ENCODE measurements around the gene TXK.
A peak's percentile ranks its signal among the peaks of the same experiment; 100 is the strongest.

Gene TXK

DNA sequence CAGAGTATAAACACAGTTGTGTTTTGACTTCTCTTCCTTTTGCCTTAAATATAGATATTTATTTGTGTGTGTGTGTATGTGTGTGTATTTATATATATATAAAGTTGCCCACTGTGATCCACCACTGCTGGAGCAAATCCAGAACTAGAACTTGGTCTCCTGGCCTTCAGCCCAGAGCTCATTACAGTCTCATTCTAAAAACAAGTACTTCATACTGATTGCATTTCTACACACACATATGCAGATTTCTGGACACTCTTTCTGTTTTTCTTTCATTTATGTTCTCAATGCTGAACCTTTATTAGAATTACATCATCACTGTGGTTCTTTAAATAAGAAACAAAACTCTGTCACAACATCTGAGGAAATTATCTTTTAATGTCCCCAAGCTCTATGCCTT lies 381 bp downstream of the TXK start:
- DNase-seq = no peak

DNA sequence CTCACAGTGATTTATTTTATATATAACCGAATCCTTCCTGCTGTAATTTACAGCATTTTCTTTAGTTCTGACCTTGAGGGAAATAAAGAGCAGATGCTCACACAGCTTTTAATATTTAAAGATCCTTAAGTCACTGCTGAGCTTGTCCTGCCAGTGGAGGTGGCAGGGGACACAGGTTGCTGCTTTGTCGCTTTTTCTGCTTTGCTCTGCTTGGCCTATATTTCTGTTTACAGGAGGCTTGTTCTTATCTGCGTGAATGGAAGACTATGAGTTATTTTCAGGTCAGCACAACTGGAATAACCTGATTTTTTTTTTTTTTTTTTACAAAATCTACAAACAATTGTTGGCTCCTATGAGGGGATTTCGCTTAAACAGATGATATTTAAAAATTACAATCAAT lies 2.3 kb downstream of the TXK start:
- no peak for DNase-seq

DNA sequence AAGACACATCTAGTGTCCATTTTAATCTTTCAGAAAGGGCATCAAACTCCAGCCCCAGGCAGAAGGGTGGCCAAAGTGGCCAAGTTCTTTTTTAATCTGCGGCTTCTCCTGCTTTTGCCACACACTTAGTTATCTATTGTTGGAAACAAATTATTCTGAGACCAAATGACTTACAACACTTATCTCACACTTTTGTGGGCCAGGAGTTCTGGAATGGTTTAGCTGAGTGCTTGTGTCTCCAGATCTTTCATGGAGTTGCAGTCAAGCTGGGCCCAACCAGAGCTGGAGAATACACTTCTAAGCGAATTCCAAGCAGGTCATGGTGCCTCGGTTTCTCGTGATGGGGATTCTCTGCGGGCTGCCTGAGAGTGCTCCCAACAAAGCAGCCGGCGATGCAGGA lies 4.0 kb downstream of the TXK start:
- no peak for DNase-seq

DNA sequence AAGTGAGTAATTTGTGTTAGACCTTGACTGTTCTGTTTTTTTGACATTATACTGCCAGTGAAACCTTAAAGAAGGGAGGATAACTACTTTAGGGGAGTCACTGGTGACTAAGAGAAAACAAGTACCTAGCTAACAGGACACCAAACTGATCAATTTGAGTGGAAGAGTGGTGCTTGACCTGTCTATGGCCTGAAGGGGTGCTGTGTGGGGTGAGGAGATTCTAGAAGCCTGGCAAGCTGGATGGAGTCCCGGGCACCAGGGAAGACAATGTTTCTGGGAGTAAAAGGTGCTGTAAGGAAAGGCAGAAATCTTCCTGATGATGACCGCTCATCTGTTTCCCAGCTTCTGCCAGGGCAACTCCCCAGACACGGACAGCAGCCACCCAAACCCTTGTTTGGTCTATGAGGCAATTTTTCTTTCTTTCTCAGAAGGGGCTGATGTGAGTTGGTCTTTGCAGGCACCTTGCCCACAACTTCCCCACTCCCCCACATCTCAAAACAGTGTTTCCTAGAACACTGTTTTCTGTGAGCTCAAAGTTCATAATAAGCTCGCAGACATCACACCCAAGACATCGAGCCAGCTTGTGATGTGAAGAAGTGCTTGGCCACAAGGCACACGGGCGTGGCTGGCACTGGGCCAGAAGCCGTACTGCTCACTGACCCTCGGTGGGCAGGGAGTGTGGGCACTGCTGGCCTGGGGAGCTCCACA lies 4.6 kb downstream of the TXK start:
- DNase-seq = peak; percentile 41

DNA sequence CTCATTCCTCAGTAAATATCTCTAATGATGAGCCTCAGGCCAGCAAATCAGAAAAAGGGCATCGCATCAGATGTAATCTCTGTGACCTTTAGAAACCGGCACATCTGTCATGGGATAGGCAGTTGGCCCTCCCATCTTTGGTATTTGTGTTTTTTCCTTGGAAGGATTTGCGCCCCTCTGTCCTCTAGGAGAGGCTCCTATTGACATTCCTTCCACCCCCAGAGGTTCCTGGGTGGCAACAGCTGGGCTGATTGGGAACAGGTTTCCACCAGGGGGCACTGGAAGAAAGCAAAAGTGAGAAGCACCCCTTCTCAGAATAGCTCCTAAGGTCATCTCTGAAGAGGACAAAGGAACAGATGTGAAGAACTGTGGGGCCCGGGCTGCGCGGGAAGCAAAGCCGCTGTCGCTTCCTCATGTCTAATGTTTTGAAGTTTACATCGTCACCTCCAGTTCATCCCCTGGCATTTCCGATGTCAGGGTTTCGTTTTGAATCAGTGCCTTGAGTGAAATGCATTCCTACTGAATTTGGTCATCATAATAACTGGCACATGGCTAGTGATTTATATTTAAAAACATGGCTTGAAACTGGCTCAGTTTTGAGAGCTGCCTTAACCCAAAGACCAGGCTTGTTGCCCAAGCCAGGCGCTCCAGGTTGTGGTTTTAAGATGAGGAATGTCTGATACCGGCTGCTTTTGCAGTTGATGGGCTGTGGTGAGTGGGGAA lies 6.2 kb downstream of the TXK start:
- peak; percentile 75 for DNase-seq

DNA sequence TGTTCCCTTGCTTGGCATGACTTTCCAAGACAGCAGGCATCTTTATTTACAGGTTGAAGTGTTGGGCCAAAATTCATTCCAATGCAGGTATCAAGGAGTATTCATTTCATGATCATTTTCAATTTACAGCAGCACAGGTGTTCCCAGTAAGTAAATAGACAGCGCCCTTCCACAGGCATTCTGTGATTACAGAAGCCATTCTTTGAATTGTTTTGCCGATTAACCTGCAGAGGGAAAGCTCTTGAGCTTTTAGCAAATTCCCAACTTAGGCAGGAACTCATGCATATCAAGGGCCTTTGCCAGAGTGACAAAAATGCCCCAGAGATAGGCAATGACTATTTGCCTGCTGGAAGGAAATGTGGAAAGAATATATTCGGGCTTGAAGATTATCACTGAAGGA lies 6.8 kb downstream of the TXK start:
- DNase-seq = no peak

DNA sequence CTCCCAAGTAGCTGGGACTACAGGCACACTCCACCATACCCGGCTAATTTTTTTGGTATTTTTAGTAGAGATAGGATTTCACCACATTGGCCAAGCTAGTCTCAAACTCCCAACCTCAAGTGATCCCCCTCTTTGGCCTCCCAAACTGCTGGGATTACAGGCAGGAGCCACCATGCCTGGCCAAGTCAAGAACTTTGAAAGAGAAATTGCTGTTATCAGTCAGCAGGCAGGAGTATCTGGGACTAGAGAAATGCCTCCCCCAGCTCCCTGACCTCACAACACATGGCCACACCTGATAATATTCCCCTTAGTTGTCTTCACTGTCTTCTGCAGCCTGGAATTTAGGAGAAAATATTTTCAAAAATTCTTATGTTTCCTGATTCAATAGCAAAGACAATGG lies 7.4 kb downstream of the TXK start:
- no peak for DNase-seq

DNA sequence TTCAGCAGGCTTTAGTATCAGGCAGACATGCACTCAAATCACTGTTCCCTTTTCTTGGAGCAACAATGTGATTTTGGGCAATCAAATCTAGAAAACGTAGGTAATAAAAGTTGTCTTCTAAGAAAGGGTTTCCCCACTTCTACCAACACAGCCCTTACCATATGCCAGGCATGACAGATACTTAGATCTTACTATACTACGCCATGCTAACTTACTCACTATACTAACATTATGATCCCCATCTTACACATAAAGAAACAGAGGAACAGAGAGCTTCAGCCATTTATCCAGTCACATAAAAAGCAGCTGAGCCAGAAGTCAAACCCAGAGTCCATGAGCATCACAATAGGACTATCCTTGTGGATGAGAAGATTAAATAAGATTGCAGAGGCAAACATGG lies 9.2 kb downstream of the TXK start:
- DNase-seq = no peak

DNA sequence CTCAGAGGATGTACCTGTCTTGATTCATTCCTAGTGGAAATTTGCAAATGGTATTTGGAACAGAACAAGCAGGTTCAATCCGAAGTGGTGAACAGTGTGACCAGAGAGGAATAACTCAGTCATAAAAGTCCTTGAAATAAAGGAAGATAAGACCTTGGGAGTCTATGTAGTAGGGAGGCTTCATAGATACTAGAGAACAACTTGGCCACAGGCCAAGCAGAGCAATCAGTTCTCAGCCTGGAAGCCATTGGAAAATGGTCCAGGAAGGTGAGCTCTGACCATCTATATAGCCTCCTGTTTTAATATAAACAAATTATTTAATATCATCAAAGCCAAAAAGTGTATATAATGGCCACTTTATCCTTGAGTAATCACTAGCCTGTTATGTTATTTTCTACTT lies 11.3 kb downstream of the TXK start:
- DNase-seq = no peak

DNA sequence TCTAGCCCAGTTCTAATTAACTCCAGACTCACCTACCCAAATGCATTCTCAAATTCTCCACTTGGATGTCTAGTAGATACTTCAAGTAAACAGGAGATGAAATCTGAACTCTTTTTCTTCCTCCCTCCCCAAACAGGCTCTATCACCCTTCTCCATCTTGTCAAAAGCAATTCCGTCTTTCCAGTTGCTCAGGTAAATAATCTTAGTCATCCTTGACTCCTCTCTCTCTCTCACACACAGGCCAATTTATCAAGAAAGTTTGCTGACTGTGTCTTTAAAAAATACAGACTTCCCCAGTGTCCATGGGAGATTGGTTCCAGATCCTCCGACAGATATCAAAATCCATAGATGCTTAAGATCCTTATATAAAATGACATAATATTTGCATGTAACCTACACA lies 12.9 kb downstream of the TXK start:
- no peak for DNase-seq

DNA sequence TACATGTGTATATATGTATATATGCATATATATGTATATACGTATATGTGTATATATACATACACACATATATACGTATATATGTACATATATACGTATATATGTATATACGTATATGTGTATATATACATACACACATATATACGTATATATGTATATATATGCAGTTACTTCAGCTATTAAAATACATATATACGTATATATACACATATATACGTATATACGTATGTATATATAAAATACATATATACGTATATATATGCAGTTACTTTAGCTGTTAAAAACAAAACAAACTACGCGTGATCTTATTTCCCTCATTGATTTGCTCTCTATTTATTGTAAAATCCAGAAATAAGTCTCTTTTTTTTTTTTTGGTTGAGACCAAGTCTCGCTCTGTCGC lies 13.9 kb downstream of the TXK start:
- no peak for DNase-seq

DNA sequence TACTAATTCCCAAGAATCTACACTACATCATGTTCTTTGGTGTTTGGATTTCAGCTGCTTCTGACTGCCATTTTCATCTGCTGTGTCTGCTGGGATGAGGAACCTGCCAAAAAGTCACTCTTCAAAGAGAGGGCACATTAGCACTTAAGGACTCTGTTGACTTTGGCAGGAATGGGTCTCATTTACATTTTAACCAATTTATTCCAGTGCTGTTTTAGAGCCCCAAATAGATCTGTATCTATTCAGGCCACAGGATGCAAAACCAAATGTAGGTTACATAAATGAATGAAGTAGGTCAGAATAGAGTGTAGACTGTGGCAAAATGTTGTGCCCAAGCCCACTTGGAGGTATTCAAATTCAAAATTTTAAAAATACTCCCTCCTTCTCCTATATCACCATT lies 14.4 kb downstream of the TXK start:
- no peak for DNase-seq

DNA sequence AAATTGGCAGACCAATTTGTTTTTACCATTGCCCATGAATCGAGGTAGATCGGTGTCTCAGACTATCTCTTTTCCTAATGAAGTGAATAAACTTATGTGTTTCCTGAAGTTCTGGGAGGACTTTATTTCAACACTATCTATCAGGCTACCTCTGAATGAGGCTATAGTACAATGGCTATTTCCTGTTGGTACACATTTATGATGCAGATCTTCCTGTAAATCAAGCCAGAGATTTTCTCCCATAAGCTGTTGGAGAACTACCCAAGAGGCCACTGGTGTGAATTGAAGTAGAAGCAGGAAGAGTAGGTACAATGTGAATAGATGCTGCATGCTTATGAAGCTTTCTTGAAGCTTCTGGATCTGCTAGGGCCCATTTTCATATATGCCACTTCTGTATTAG lies 16.0 kb downstream of the TXK start:
- no peak for DNase-seq

DNA sequence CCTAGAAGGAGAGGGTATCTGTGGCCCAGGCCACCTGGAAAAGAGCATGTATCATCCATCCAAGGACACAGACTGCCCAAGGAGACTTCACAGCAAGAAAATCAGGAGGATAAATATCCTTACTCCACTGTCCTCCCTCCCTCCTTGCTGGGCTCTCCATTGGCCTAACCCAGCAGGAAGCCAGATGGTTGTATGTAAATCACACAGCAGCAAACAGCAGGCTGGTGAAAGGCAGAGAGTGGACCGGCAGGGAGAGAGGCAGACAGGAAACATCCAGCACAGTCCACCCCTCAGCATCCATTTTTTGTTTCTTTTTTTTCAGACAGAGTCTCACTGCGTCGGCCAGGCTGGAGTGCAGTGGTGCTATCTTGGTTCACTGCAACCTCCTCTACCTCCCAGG lies 17.5 kb downstream of the TXK start:
- no peak for DNase-seq

DNA sequence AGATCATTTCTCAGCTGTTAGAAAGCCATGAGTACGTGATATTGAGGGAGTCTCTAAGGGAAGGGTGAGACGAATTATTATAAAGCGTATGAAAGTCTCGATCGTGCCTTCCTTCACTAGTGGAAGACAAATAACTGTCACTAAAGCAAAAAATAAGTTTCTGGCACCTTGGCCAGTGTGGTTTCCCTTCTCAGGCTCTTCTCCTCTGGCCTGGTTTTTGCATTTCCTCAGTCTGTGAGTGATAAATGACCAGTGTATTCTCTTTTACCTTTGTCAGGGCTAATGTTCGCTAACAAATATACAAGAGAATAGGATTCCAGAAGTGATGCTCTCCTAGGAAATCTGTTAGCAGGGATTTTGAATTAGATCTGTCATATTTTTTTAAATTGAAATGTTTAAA lies 19.6 kb downstream of the TXK start:
- DNase-seq = no peak

DNA sequence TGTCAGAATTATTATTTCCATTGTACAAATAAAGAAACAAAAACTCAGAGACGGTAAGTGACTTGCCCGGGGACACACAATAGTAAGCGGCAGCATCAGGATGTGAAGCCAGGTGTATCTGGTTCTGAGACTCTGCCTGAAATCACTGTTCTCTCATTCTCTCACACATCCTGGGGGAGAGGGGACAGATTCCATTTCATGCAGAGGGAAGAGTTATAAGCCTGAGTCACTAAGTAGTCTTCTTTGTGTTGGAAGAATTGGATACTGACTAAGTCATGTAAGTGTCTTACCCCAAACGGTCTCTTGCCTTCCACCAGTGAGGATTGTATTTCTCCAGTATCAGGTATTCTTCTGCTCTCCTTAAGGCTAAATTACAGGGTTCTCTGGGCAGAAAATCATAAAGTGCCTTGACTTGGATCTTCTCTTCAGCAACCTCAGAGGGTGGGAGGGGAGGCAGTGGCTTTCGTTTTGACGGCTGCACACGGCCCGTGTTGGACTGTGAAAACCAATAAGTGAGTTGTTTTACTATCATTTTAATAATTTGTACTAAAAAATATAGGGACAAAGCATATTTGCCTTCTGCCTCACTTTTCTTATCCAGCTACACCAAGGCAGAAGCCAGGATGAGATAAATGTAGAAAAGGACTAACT lies 21.9 kb downstream of the TXK start:
- DNase-seq = peak; percentile 22

DNA sequence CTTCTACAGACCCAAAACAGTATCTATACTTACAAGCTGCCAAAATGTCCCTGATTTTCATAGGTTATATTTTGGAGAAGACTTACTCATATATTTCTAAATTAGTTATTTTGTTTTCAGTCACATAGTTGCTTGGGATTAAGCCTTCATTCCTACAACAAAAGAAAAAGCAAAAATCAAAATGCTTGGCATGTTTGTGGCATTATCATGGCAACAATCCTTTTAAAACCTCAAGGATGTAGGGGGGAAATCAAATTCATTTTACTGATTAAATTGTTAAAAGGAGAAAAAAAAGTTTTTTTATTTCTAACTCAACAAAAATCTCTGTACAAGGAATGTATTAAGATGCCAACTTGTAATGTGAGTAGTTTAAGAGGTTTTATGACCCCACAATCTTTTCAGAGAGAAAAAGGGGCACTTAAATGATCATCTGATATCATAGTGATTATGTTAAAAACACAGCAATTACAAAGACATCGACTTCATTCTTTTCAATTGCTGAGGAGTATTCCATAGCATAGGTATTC lies 23.5 kb downstream of the TXK start:
- no peak for DNase-seq

DNA sequence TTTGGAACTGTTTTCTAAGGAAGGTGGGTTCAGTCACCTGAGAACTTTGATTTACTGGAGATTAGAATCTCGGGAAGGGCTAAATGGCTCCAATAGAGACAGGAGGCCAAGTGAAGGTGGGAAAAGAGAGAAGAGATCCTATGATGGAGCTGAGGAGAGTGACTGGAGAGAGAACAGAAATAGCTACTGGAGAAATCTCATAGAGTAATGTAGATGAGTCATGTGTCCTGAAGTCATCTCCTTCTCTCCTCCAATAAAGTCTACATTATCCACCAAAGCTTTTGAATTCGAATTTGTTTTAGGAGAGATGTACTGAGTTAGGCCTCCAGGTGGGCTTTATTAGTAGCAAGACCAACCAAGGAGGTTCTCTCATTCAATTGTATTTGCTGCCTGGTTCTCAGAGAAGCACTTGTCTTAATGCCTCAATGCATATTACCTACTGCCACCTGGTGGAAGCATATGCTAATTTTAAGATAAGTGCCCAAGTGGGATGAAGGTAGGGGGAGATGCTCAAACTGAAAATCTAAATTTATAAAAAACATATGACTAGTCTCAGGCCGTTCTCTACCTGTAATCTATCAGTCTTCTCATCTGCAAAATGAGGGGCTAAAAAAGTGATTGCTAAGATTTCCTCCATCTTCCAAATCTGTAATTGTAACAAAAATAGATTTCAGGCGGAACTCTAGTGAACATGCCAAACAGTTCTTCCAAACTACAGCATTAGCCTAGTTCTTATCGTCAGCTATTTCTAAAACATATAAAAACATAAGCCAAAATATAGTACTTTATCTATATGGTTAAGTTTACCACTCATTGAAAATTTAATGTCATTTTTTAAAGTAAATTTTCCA lies 24.4 kb downstream of the TXK start:
- DNase-seq = peak; percentile 68

DNA sequence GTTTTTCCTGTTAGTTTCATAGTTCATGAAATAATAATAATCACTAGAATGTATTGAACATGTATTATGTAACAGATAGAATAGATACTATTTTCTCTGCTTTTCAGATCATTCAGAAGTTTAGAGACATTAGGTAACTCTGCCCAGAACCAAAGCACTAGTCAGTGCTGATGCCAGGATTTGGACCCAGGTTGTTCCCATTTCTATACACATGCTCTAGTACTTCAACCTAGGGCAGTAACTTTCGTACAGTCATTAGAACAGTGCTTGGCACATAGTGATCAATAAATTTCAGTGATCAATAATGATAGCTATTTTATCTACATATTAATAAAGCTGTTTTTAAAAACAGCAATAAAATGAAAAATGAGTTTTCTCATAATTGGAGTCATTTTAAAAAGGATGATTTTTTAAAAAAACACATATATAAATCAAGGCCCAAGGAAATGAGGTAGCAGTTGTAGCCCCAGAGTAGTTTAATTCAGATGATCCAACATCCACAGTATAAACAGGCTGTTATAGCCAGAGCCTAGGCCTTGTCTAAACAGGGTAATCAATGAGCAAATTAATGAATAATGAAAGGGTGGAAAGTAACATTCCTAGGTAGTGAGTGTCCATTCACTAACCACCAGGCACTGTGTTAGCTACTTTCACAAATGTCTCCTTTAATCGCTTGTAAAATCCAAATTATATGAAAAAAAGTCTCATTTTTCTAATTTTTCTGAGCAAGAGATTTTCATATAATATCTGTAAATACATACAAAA lies 25.6 kb downstream of the TXK start:
- DNase-seq = no peak

DNA sequence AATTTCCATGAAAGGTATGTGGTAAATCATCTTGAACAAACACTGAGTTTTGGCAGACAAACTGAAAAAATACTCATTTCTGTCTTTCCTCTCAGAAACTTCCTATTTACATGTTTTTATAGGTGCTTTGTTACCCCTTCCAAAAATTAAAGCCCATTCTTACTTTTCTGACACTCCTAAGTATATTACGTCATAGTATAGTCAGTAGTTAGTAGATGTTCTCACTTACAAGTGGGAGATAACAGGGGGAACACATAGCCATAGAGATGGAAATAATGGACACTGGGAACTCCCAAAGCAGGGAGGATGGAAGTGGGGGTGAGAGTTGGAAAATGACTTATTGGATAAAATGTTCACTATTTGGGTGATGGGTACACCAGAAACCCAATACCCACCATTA lies 28.8 kb downstream of the TXK start:
- no peak for DNase-seq

DNA sequence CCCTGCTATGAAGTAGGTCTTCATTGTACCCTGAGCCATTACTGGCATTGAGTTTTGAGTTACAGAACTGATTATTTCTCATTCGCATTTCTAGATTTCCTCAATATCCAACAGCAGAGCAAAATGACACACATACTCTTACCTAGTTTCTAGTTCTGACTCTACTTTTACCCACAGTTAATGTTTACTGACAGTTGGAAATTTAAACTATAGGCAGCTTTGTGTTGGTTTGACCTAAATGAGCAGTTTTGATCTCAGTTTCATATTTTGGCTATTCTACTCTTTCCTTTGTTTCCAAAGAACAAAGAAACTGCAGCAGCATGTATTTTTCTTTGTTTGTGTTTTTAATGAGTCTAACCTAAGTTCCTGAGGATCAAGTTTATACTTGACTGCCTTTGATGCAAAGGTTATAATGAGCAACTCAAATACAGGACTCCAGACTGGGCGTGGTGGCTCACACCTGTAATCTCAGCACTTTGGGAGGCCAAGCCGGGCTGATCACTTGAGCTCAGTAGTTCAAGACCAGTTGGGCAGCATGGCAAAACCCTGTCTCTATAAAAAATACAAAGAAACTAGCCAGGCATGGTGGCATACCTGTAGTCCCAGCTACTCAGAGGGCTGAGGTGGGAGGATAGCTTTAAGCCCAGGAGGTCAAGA lies 30.4 kb downstream of the TXK start:
- DNase-seq = no peak

DNA sequence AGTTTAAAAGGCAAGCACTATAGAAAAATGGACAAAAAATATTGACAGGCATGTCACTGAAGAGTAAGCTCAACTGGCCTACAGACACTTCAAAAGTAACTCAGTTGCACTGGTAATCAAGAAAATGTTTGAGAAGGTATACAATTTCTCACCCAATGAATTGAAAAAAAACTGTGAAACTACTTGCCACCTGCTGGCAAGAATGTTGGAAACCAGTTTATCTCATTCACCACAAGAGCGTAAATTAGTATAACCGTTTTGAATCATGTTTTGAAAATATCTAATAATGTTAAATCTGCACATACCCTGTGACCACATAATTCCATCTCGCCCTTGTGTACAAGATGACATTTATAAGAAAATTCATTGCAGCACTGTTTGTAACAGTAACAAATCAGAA lies 31.7 kb downstream of the TXK start:
- no peak for DNase-seq
